HL-60 (cell line): ENCODE measurements around the gene AGAP1.
"Not testable (repeated sequence)": the region's sequence is repeated elsewhere in the genome, so short reads cannot be mapped to it uniquely, and the experiment has no call there.

Experiments
- DNase-seq, 2 experiments: peaks; one replicate each; pipeline ENCODE4 v3.0.0-alpha.2; 2010 to 2020; ENCODE audit warnings: low read depth in 1 of 2, low spot score in 1 of 2
- H3K27ac ChIP-seq: fragments of 250-450 bp; sonication (Bioruptor Pico); replicated peaks from 2 replicates; pipeline ENCODE4 v1.5.1; 2020; ENCODE audit warnings: mild to moderate bottlenecking, moderate library complexity
- H3K27me3 ChIP-seq: fragments of 250-450 bp; sonication (Bioruptor Pico); 2 replicates; pipeline ENCODE4 v1.5.1; 2021; ENCODE audit warnings: mild to moderate bottlenecking, moderate library complexity; ENCODE audit not compliant: insufficient read depth, poor library complexity, severe bottlenecking
- H3K4me3 ChIP-seq: replicated peaks from 2 replicates; pipeline ENCODE4 v1.5.1; 2011; ENCODE audit warnings: mild to moderate bottlenecking, control low read depth, low read length; ENCODE audit not compliant: insufficient read depth
- GABPA ChIP-seq: IDR thresholded peaks from 2 replicates; pipeline ENCODE4 v1.6.1; 2012; ENCODE audit warnings: low read depth
- POLR2AphosphoS5 ChIP-seq: IDR thresholded peaks from 2 replicates; pipeline ENCODE4 v1.6.1; 2012; ENCODE audit warnings: low read depth
- SPI1 ChIP-seq: IDR thresholded peaks from 2 replicates; pipeline ENCODE4 v1.6.1; 2012; ENCODE audit warnings: low read depth, mild to moderate bottlenecking, borderline replicate concordance
- TF ChIP-seq, protein P1 (sequence below): IDR thresholded peaks from one replicate; pipeline ENCODE4 v1.5.1; 2011; ENCODE audit warnings: low read length, control low read depth, inconsistent platforms; ENCODE audit not compliant: insufficient read depth
- TF ChIP-seq, protein P2 (sequence below): IDR thresholded peaks from 2 replicates; pipeline ENCODE4 v1.6.1; 2012; ENCODE audit warnings: low read depth; ENCODE audit not compliant: insufficient replicate concordance

Gene AGAP1

DNA sequence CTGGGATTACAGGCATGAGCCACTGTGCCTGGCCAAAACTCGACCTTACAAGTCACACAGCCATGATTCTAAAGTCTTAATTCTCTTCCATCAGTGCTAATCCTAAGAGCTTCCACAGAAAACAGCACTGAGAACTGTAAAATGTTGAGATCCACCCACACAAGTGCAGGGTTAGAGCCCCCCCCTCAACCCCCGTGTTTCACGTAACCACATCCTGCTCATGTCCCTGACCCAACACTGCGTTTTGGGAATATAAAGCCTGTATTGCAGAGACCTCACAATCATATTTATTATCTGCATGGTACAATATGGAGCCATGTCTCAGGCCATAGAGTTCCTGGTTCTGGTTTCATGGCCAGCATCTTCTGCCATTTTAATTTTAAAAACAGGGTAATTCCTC lies 563.5 kb downstream of the AGAP1 start:
- TF ChIP-seq POLR2AphosphoS5: no peak
- TF ChIP-seq, protein P1, sequence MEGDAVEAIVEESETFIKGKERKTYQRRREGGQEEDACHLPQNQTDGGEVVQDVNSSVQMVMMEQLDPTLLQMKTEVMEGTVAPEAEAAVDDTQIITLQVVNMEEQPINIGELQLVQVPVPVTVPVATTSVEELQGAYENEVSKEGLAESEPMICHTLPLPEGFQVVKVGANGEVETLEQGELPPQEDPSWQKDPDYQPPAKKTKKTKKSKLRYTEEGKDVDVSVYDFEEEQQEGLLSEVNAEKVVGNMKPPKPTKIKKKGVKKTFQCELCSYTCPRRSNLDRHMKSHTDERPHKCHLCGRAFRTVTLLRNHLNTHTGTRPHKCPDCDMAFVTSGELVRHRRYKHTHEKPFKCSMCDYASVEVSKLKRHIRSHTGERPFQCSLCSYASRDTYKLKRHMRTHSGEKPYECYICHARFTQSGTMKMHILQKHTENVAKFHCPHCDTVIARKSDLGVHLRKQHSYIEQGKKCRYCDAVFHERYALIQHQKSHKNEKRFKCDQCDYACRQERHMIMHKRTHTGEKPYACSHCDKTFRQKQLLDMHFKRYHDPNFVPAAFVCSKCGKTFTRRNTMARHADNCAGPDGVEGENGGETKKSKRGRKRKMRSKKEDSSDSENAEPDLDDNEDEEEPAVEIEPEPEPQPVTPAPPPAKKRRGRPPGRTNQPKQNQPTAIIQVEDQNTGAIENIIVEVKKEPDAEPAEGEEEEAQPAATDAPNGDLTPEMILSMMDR: no peak
- no peak for TF ChIP-seq SPI1
- TF ChIP-seq GABPA: no peak
- TF ChIP-seq, protein P2, sequence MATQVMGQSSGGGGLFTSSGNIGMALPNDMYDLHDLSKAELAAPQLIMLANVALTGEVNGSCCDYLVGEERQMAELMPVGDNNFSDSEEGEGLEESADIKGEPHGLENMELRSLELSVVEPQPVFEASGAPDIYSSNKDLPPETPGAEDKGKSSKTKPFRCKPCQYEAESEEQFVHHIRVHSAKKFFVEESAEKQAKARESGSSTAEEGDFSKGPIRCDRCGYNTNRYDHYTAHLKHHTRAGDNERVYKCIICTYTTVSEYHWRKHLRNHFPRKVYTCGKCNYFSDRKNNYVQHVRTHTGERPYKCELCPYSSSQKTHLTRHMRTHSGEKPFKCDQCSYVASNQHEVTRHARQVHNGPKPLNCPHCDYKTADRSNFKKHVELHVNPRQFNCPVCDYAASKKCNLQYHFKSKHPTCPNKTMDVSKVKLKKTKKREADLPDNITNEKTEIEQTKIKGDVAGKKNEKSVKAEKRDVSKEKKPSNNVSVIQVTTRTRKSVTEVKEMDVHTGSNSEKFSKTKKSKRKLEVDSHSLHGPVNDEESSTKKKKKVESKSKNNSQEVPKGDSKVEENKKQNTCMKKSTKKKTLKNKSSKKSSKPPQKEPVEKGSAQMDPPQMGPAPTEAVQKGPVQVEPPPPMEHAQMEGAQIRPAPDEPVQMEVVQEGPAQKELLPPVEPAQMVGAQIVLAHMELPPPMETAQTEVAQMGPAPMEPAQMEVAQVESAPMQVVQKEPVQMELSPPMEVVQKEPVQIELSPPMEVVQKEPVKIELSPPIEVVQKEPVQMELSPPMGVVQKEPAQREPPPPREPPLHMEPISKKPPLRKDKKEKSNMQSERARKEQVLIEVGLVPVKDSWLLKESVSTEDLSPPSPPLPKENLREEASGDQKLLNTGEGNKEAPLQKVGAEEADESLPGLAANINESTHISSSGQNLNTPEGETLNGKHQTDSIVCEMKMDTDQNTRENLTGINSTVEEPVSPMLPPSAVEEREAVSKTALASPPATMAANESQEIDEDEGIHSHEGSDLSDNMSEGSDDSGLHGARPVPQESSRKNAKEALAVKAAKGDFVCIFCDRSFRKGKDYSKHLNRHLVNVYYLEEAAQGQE: no peak
- Histone ChIP-seq H3K27ac (no peak overlapping the region), H3K4me3 (no peak overlapping the region), H3K27me3 (peaks cover 2% of the 10 kb centered on the region)
- no peak for DNase-seq

DNA sequence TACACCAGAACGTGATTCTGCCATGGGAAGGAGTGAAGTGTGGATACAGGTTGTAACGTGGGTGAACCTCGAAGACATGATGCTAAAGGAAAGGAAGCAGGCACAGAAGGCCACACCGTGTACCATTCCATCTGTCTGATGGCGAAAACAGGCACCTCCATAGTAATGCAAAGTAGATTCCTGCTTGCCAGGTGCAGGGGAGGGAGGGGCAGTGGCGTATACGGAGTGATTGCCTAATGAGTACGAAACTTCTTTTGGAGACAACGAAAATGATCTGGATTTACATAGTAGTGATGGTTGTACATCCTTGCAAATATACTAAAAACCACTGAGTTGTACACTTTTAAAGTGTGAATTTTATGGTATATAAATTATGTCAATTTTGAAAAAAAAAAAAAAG lies 567.7 kb downstream of the AGAP1 start:
- Histone ChIP-seq H3K4me3 (no peak overlapping the region), H3K27ac (no peak overlapping the region), H3K27me3 (no peaks in the 10 kb centered on the region)
- no peak for DNase-seq
- TF ChIP-seq, protein P1: no peak

DNA sequence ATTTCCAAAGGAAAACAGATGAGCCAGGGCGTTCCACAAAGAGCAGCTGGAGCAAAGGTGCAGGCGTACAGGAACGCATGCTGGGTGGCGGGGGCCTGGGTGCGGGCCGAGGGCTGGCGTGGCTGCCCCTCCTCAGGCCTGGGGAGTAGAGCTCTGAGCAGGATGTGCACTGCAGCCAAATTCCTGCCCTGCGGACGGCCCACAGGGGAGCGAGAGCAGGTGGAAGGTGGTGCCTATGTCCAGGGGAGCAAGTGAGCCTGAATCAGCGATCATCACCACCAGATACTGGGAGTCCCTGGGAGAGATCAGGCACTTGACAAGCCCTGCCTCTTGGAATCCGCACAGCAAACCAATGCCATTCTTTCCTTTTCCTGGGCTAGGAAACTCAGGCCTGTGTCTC lies 568.1 kb downstream of the AGAP1 start:
- no peak for TF ChIP-seq SPI1
- no peak for TF ChIP-seq POLR2AphosphoS5
- no peak for TF ChIP-seq GABPA
- TF ChIP-seq, protein P2: no peak
- TF ChIP-seq, protein P1: no peak
- H3K4me3 ChIP-seq: no peak overlapping the region
- no peaks in the 10 kb centered on the region for H3K27me3 ChIP-seq
- no peak overlapping the region for H3K27ac ChIP-seq
- no peak for DNase-seq

DNA sequence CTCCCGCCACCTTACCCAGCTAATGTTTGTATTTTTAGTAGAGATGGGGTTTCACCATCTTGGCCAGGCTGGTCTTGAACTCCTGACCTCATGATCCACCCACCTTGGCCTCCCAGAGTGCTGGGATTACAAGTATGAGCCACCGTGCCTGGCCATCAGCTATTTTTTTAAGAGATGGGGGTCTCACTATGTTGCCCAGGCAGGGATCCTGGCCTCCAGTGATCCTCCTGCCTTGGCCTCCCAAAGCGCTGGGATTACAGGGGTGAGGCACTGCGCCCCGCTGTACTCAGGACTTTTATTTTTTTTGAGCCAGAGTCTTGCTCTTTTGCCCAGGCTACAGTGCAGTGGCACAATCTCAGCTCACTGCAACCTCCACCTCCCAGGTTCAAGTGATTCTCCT lies 569.0 kb downstream of the AGAP1 start:
- not testable (repeated sequence) for DNase-seq, H3K27me3 ChIP-seq, H3K27ac ChIP-seq, H3K4me3 ChIP-seq

DNA sequence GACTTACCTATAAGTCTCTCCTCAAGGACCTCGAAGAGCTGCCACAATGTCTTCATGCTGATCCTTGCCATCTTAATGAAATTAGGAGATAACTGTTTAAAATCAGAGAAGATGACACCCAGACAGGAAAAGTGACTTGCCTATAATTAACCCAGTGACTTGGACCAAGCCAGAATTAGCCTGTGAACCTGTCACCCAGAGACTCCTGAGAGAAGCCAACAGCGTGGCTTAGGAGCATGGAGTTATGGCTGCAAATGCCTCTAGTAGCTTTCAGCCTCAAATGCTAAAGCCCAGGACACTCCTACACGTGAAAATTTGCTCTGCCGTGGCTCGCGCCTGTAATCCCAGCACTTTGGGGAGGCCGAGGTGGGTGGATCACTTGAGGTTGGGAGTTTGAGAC lies 570.2 kb downstream of the AGAP1 start:
- Histone ChIP-seq H3K27me3 (no peaks in the 10 kb centered on the region), H3K4me3 (no peak overlapping the region), H3K27ac (no peak overlapping the region)
- no peak for DNase-seq
- TF ChIP-seq, protein P2: no peak
- TF ChIP-seq, protein P1: no peak
- no peak for TF ChIP-seq SPI1
- no peak for TF ChIP-seq POLR2AphosphoS5
- no peak for TF ChIP-seq GABPA
